SU-DHL-6 (cell line): ENCODE results near the gene APBA3.

Experiments
- H2AFZ ChIP-seq: fragments of 200-600 bp; sonication (generic); 2 replicates; pipeline ENCODE4 v1.6.1; 2014; ENCODE audit warnings: low read depth, mild to moderate bottlenecking, moderate library complexity, mixed read lengths, antibody characterized with exemption, low read length; ENCODE audit not compliant: severe bottlenecking
- H3F3A ChIP-seq: fragments of 200-600 bp; shearing (Covaris generic); 2 replicates; pipeline ENCODE4 v1.6.0; 2016; ENCODE audit warnings: antibody characterized with exemption, mild to moderate bottlenecking; ENCODE audit not compliant: insufficient read depth
- H3K27ac ChIP-seq: fragments of 200-600 bp; sonication (generic); 2 replicates; pipeline ENCODE4 v1.5.1; 2016; ENCODE audit warnings: low read depth, mild to moderate bottlenecking, low read length, moderate library complexity, mixed read lengths
- H3K27me3 ChIP-seq: fragments of 200-600 bp; sonication (generic), shearing (Covaris generic); 2 replicates; pipeline ENCODE4 v1.6.0; 2014; ENCODE audit warnings: mild to moderate bottlenecking, low read length
- H3K36me3 ChIP-seq: fragments of 200-600 bp; sonication (generic); 2 replicates; pipeline ENCODE4 v1.6.1; 2014; ENCODE audit warnings: mild to moderate bottlenecking, low read length, mixed read lengths
- H3K4me2 ChIP-seq: fragments of 300-600, 200-600 bp; shearing (Covaris generic), sonication (generic); 2 replicates; pipeline ENCODE4 v1.6.0; 2014; ENCODE audit warnings: low read length, low read depth, mild to moderate bottlenecking; ENCODE audit not compliant: poor library complexity, severe bottlenecking
- H3K4me3 ChIP-seq: fragments of 200-600 bp; sonication (generic); 2 replicates; pipeline ENCODE4 v1.5.1; 2014; ENCODE audit warnings: antibody characterized with exemption, low read length, mild to moderate bottlenecking, mixed read lengths; ENCODE audit not compliant: insufficient read depth, poor library complexity, severe bottlenecking
- H3K79me2 ChIP-seq: fragments of 200-600 bp; sonication (generic); 2 replicates; pipeline ENCODE4 v1.6.1; 2014; ENCODE audit warnings: mild to moderate bottlenecking, low read length, moderate library complexity; ENCODE audit not compliant: insufficient read depth
- H3K9ac ChIP-seq: fragments of 200-600 bp; sonication (generic); 2 replicates; pipeline ENCODE4 v1.7.0; 2014; ENCODE audit warnings: mild to moderate bottlenecking, low read length
- H3K9me2 ChIP-seq: fragments of 200-600 bp; sonication (generic); replicated peaks from 2 replicates; pipeline ENCODE4 v1.6.1; 2014; ENCODE audit warnings: low read length; ENCODE audit not compliant: insufficient read depth
- H3K9me3 ChIP-seq: fragments of 200-600 bp; sonication (generic); 2 replicates; pipeline ENCODE4 v1.6.1; 2014; ENCODE audit warnings: low read length, mixed read lengths; ENCODE audit not compliant: insufficient read depth
- H4K20me1 ChIP-seq: fragments of 200-600 bp; sonication (generic); 2 replicates; pipeline ENCODE4 v1.6.1; 2014; ENCODE audit warnings: low read depth, mild to moderate bottlenecking, antibody characterized with exemption, low read length, moderate library complexity, mixed read lengths
- EZH2phosphoT487 ChIP-seq: fragments of 200-600 bp; sonication (generic), shearing (Covaris generic); conservative IDR thresholded peaks from 2 replicates; pipeline ENCODE4 v1.6.1; 2018; ENCODE audit warnings: mild to moderate bottlenecking, antibody characterized with exemption, low read length, moderate library complexity, mixed read lengths
- TF ChIP-seq, protein P1 (sequence below): fragments of 200-600 bp; sonication (generic); IDR thresholded peaks from one replicate; pipeline ENCODE4 v1.5.1; 2017; ENCODE audit warnings: antibody characterized with exemption, mild to moderate bottlenecking, low read length, moderate library complexity; ENCODE audit not compliant: insufficient read depth, poor library complexity, severe bottlenecking

APBA3 gene

GRCh38 chr19:3769494-3769893, 8.0 kb upstream of the APBA3 start:
- H3K27ac ChIP-seq: no peak overlapping the region
- no peaks in the 10 kb centered on the region for H3K36me3 ChIP-seq

DNA sequence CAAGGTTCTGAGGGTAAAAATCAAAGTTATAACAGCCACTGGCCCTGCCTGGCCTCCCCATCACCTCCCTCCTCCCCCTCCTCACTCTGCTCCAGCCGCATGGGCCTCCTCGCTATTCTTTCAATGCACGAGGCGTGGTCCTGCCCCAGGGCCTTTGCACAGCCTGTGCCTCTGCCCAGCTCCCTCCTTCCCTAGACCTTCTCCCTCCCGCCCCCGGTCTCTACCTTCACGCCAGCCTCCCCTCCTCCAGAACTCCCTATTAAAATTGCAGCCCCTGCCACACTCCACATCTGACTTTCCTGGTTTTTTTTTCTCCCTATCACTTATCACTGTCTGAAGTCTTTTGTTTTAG, 7.2 kb upstream of the APBA3 start:
- Histone ChIP-seq H3K27ac (no peak overlapping the region), H2AFZ (no peak overlapping the region), H3K4me2 (no peak overlapping the region), H3F3A (no peaks in the 10 kb centered on the region), H3K9ac (no peak overlapping the region), H4K20me1 (no peaks in the 10 kb centered on the region), H3K36me3 (no peaks in the 10 kb centered on the region), H3K9me2 (no peaks in the 10 kb centered on the region), H3K27me3 (no peaks in the 10 kb centered on the region), H3K4me3 (no peak overlapping the region), H3K79me2 (no peaks in the 10 kb centered on the region), H3K9me3 (no peaks in the 10 kb centered on the region)
- TF ChIP-seq, protein P1, sequence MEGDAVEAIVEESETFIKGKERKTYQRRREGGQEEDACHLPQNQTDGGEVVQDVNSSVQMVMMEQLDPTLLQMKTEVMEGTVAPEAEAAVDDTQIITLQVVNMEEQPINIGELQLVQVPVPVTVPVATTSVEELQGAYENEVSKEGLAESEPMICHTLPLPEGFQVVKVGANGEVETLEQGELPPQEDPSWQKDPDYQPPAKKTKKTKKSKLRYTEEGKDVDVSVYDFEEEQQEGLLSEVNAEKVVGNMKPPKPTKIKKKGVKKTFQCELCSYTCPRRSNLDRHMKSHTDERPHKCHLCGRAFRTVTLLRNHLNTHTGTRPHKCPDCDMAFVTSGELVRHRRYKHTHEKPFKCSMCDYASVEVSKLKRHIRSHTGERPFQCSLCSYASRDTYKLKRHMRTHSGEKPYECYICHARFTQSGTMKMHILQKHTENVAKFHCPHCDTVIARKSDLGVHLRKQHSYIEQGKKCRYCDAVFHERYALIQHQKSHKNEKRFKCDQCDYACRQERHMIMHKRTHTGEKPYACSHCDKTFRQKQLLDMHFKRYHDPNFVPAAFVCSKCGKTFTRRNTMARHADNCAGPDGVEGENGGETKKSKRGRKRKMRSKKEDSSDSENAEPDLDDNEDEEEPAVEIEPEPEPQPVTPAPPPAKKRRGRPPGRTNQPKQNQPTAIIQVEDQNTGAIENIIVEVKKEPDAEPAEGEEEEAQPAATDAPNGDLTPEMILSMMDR: no peak
- no peak for TF ChIP-seq EZH2phosphoT487

More at GRCh38 chr19:3769494-3769893, 8.0 kb upstream of the APBA3 start:
- H4K20me1 ChIP-seq: no peaks in the 10 kb centered on the region
- no peak for TF ChIP-seq EZH2phosphoT487
- TF ChIP-seq, protein P1: no peak
- no peak overlapping the region for H3K4me2 ChIP-seq
- H3K9ac ChIP-seq: no peak overlapping the region
- H3K9me2 ChIP-seq: no peaks in the 10 kb centered on the region
- H3K4me3 ChIP-seq: no peak overlapping the region
- H2AFZ ChIP-seq: no peak overlapping the region
- H3F3A ChIP-seq: no peaks in the 10 kb centered on the region
- H3K79me2 ChIP-seq: no peaks in the 10 kb centered on the region
- H3K27me3 ChIP-seq: no peaks in the 10 kb centered on the region
- H3K9me3 ChIP-seq: no peaks in the 10 kb centered on the region

- H3K9me2 ChIP-seq: no peaks in the 10 kb centered on the region
- H3K27ac ChIP-seq: no peak overlapping the region
- H3K79me2 ChIP-seq: peaks cover 3% of the 10 kb centered on the region; the same call in 1 of the 2 replicates
- no peaks in the 10 kb centered on the region for H4K20me1 ChIP-seq
- H2AFZ ChIP-seq: no peak overlapping the region
- no peak for TF ChIP-seq EZH2phosphoT487
- TF ChIP-seq, protein P1: no peak
- no peak overlapping the region for H3K4me3 ChIP-seq
- H3K9me3 ChIP-seq: no peaks in the 10 kb centered on the region
- no peaks in the 10 kb centered on the region for H3K36me3 ChIP-seq
- no peaks in the 10 kb centered on the region for H3K27me3 ChIP-seq
- H3K4me2 ChIP-seq: no peak overlapping the region
- H3F3A ChIP-seq: no peaks in the 10 kb centered on the region
- no peak overlapping the region for H3K9ac ChIP-seq
Observed at GRCh38 chr19:3768015-3768747, 6.7 kb upstream of the APBA3 start.
